ENCODE results near the gene B9D1.

DNA sequence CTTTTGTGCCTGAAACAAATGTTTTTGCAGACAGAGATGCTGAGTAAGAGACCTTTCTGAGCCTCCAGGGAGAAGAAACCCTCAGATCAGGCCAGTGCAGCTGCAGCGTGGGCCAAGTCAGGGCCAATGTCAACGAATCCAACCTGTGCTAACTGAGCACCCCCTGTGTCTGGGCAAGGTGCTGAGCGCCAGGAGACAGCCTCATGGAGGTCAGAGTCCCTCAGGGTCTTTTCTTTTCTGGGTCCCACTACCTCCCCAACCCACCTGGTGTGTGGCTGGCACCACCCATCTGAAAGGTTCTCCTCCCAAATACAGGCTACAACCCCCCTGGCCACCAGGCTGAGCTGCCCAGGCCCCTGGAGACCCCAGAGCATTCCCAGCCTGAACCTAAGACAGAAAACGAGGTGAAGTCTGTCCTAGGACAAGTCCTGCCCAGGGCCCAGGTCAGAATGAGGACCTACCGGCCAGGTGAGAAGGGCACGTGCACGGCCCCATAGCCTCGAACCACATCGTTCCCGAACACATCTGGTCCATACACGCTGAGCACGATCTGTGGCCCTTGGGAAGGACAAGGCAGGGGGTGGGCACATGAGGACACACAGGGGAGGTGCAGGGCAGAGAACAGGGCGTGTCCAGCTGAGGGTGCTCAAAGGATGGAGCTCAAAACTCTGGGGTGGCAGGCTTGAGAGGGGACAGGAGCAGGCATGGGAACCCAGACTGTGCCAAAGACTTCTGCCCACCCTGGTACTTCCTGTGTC, 15.0 kb downstream of the B9D1 start:
- TF ChIP-seq POLR2A (IDR thresholded peaks at IDR 0.05) (no peak), POLR2AphosphoS5 (IDR thresholded peaks at IDR 0.05) (no peak)

Measured in sigmoid colon (tissue), 4 donors.